Gastrocnemius medialis (tissue), 4 donors: ENCODE measurements around the gene KASH5.

Experiments used
- CTCF ChIP-seq, 5 experiments: fragments of 450-650 bp in 3 of 5; fragments of 200-600 bp in 2 of 5; sonication (generic) in 2 of 5; IDR thresholded peaks in 4 of 5; conservative IDR thresholded peaks in 1 of 5; 1 replicate in 4 of 5; 2 replicates in 1 of 5; pipeline ENCODE4 v1.5.1; 2016 to 2019; ENCODE audit warnings: antibody characterized with exemption in 5 of 5, mild to moderate bottlenecking in 3 of 5, moderate library complexity in 3 of 5
- POLR2A ChIP-seq, 2 donors: fragments of 450-650 bp; IDR thresholded peaks; one replicate each; pipeline ENCODE4 v1.6.1; 2017; ENCODE audit warnings: antibody characterized with exemption in 2 of 2, mild to moderate bottlenecking in 2 of 2, moderate library complexity in 2 of 2

DNA sequence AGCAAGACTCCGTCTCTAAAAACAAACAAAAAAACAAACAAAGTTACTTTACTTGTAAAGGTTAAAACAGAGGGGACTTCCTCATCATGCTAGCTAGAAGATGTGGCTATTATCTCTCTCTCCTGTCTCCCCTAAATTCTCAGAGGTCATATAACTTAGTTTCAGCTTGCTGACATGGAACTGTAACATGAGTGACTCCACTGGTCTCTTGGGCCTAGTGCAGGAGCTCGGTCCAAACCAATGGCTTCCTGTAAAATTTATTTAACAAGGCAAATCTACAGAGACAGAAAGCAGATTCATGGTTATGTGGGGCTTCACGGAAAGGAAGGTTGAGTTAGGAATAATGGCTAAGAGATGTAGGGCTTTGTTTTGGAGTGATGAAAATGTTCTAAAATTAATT is 9.5 kb upstream of the KASH5 start:
- TF ChIP-seq CTCF (IDR thresholded peaks at IDR 0.05 in 4 of 5, conservative IDR thresholded peaks at IDR 0.05 in 1 of 5) (no peak), POLR2A (IDR thresholded peaks at IDR 0.05) (no peak)
